Measurements from ENCODE around the gene KCNIP1.

KCNIP1 gene

GRCh38 chr5:170642066-170642735 lies 138.4 kb downstream of the KCNIP1 start:
- no peak for DNase-seq (ENCODE audit: low spot score)

- no peak for DNase-seq (ENCODE audit: low spot score)
These were observed 139.1 kb downstream of the KCNIP1 start for GRCh38 chr5:170642776-170643436.

GRCh38 chr5:170643591-170643990 lies 139.8 kb downstream of the KCNIP1 start:
- DNase-seq (ENCODE audit: low spot score): no peak

GRCh38 chr5:170644501-170644900 lies 140.7 kb downstream of the KCNIP1 start:
- DNase-seq (ENCODE audit: low spot score): no peak

GRCh38 chr5:170648541-170648940 lies 144.7 kb downstream of the KCNIP1 start:
- no peak for DNase-seq (ENCODE audit: low spot score)

GRCh38 chr5:170650850-170651249 lies 147.0 kb downstream of the KCNIP1 start:
- DNase-seq (ENCODE audit: low spot score): no peak

- DNase-seq (ENCODE audit: low spot score): no peak
These were observed 147.9 kb downstream of the KCNIP1 start for GRCh38 chr5:170651604-170652277.

GRCh38 chr5:170655476-170655875 lies 151.7 kb downstream of the KCNIP1 start:
- no peak for DNase-seq (ENCODE audit: low spot score)

- DNase-seq (ENCODE audit: low spot score): no peak
These were observed 152.1 kb downstream of the KCNIP1 start for GRCh38 chr5:170655920-170656319.

GRCh38 chr5:170656346-170656745 lies 152.5 kb downstream of the KCNIP1 start:
- DNase-seq (ENCODE audit: low spot score): no peak

- no peak for DNase-seq (ENCODE audit: low spot score)
These were observed 156.7 kb downstream of the KCNIP1 start for GRCh38 chr5:170660531-170660930.

- DNase-seq (ENCODE audit: low spot score): no peak
These were observed 159.1 kb downstream of the KCNIP1 start for GRCh38 chr5:170662966-170663365.

GRCh38 chr5:170678811-170679210 lies 175.0 kb downstream of the KCNIP1 start:
- no peak for DNase-seq (ENCODE audit: low spot score)

- DNase-seq (ENCODE audit: low spot score): no peak
These were observed 177.2 kb downstream of the KCNIP1 start for GRCh38 chr5:170681013-170681433.

GRCh38 chr5:170691657-170692056 lies 187.8 kb downstream of the KCNIP1 start:
- DNase-seq (ENCODE audit: low spot score): no peak

GRCh38 chr5:170693701-170694100 lies 189.9 kb downstream of the KCNIP1 start:
- no peak for DNase-seq (ENCODE audit: low spot score)

- DNase-seq (ENCODE audit: low spot score): no peak
These were observed 191.1 kb downstream of the KCNIP1 start for GRCh38 chr5:170694911-170695310.

- DNase-seq (ENCODE audit: low spot score): no peak
These were observed 193.2 kb downstream of the KCNIP1 start for GRCh38 chr5:170697031-170697430.

GRCh38 chr5:170700503-170700902 lies 196.7 kb downstream of the KCNIP1 start:
- no peak for DNase-seq (ENCODE audit: low spot score)

- no peak for DNase-seq (ENCODE audit: low spot score)
These were observed 197.5 kb downstream of the KCNIP1 start for GRCh38 chr5:170701334-170701733.

GRCh38 chr5:170704417-170705192 lies 200.8 kb downstream of the KCNIP1 start:
- no peak for DNase-seq (ENCODE audit: low spot score)

- no peak for DNase-seq (ENCODE audit: low spot score)
These were observed 205.8 kb downstream of the KCNIP1 start for GRCh38 chr5:170709640-170710039.
